Activated T-helper 17 cell treated with anti-CD3 and anti-CD28 coated beads, Interleukin-2, amount 50 U/mL, for 72 hours (primary cell): Measurements from ENCODE around the gene HTT. TPM values are rescaled to one million over a fixed set of nuclear protein-coding genes. Genes with fewer than 3 reads are reported as not detected.

Experiments used
- ATAC-seq: fragments of 150-1000 bp; cut with Tn5 transposase; replicated peaks from 2 replicates; pipeline ENCODE4 v1.10.0; 2021; ENCODE audit warnings: mild to moderate bottlenecking, moderate library complexity
- H3K27ac Mint-ChIP-seq: one replicate; pipeline ENCODE4 v1.8.0; 2022; ENCODE audit warnings: mixed read lengths
- H3K27me3 Mint-ChIP-seq: one replicate; pipeline ENCODE4 v1.8.0; 2022; ENCODE audit warnings: mixed read lengths
- H3K36me3 Mint-ChIP-seq: one replicate; pipeline ENCODE4 v1.8.0; 2022; ENCODE audit warnings: low read depth, mild to moderate bottlenecking, mixed read lengths
- H3K4me1 Mint-ChIP-seq: one replicate; pipeline ENCODE4 v1.8.0; 2022; ENCODE audit warnings: mixed read lengths
- H3K4me3 Mint-ChIP-seq: one replicate; pipeline ENCODE4 v1.8.0; 2022; ENCODE audit warnings: mild to moderate bottlenecking, mixed read lengths
- H3K9me3 Mint-ChIP-seq: one replicate; pipeline ENCODE4 v1.8.0; 2022; ENCODE audit warnings: mixed read lengths
- total RNA-seq, 2 donors: library from RNA; stranded (reverse); gene quantifications; one replicate each; pipeline ENCODE4 v1.2.3, GENCODE V29; 2022

Gene HTT
- total RNA-seq, 2 donors from 2014 or later, result 58.2 to 63.4 TPM

DNA sequence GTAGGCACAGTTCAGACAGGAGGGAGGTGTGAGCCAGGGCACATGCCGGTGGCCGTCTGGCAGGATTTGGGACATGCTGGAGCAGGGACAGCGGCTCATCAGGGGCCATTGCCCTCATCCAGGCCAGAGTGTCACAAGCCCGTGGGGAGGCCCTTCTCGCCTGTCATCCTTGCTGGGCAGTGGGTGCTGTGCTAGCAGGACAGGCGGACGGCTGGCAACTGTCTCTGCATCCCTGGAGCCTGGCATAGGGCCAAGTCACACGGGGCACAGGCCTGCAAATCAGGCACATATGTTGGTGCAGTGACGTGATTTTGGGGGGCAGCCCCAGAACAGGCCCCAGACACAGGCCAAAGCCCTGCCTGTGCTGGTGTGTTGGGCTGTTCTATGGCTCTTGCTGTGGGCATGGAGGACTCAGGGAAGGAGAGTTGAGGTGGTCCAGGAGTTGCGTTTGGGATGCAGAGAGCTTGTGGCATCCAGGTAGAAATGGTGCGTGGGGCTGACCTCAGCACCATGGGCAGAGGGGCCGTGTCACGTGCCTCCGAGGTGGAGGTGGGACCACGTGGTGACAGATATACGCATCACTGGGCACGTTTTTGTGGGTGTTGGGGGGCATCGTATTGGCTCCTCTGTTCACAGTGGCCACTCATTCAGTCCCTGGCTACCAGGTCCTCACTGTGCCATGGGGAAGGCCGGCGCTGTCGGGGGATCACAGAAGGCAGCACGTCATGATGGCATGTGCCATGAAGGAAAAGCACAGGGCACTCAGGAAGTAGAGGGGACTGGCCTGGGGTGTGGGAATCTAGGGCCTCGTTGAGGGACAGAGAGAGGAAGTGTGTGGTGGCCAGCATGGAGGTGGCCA is 159.9 kb downstream of the HTT start:
- Mint-ChIP-seq H3K36me3 (peaks cover 72% of the 10 kb centered on the region), H3K4me3 (no peak overlapping the region), H3K27me3 (no peaks in the 10 kb centered on the region), H3K27ac (peak overlapping the region; percentile 58), H3K4me1 (peaks cover under 1% of the 10 kb centered on the region), H3K9me3 (no peaks in the 10 kb centered on the region)
- no peak for ATAC-seq

DNA sequence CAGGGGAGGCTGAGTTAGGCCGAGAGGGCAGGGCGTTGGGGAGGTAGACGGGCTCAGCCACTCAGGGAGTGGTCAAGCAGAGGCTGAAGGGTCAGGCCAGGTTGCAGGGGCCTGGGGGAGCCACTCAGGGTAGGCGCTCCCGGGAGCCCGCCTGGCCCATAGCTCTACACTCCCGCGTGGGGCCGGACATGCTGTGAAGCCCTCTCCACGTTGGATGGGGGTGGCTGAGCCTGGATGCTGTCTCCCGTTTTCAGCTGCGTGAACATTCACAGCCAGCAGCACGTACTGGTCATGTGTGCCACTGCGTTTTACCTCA is 160.5 kb downstream of the HTT start:
- ATAC-seq, result no peak
- Mint-ChIP-seq H3K36me3 (peaks cover 66% of the 10 kb centered on the region), H3K27ac (no peak overlapping the region), H3K27me3 (no peaks in the 10 kb centered on the region), H3K9me3 (no peaks in the 10 kb centered on the region), H3K4me3 (no peak overlapping the region), H3K4me1 (no peaks in the 10 kb centered on the region)

DNA sequence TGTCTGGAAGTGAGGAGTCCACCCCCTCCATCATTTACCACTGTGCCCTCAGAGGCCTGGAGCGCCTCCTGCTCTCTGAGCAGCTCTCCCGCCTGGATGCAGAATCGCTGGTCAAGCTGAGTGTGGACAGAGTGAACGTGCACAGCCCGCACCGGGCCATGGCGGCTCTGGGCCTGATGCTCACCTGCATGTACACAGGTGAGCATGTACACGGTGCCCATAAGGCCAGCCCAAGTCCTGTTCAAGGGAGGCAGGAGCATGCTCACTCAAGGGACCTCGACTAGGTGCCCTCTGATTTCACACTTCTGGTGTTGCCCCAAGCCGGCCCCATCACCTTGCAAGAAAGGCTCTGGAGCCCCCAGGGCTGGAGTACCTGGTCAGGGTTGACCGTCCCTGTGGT is 161.1 kb downstream of the HTT start:
- H3K9me3 Mint-ChIP-seq, result no peaks in the 10 kb centered on the region
- no peak overlapping the region for H3K27ac Mint-ChIP-seq
- H3K27me3 Mint-ChIP-seq, result no peaks in the 10 kb centered on the region

DNA sequence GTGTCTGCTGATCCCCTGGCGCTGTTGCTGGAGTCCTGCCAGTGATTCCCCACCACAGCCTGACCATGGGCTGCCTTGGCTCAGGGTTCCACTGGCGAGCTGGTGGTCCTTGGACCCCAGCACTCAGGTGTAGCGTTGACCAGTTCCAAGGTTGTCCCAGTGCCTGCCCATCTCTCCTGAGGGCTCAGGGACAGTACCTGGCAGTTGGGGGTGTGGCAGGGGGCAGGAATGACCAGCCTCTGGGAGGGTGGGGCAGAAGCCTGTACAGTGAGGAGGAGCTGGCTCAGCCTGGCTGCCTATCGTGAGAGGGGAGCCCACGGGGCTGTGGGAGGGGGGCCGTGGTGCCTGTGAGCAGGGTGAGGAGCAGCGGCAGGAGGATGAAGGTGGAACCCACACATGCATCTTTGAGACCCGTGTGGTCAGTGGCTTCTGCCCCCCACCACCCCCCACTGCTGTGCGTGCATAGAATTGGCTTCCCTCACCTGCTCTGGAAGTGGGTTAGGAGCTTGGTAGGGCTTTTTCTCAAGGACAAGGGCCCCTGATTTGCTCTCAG is 161.9 kb downstream of the HTT start:
- no peaks in the 10 kb centered on the region for H3K4me1 Mint-ChIP-seq
- no peak overlapping the region for H3K4me3 Mint-ChIP-seq
- ATAC-seq, result no peak
- peaks cover 60% of the 10 kb centered on the region for H3K36me3 Mint-ChIP-seq
- no peaks in the 10 kb centered on the region for H3K9me3 Mint-ChIP-seq
- H3K27ac Mint-ChIP-seq, result no peak overlapping the region
- H3K27me3 Mint-ChIP-seq, result no peaks in the 10 kb centered on the region

More for the DNA sequence above, 161.1 kb downstream of the HTT start:
- peaks cover 63% of the 10 kb centered on the region for H3K36me3 Mint-ChIP-seq
- H3K4me1 Mint-ChIP-seq, result no peaks in the 10 kb centered on the region
- no peak for ATAC-seq
- H3K4me3 Mint-ChIP-seq, result no peak overlapping the region

DNA sequence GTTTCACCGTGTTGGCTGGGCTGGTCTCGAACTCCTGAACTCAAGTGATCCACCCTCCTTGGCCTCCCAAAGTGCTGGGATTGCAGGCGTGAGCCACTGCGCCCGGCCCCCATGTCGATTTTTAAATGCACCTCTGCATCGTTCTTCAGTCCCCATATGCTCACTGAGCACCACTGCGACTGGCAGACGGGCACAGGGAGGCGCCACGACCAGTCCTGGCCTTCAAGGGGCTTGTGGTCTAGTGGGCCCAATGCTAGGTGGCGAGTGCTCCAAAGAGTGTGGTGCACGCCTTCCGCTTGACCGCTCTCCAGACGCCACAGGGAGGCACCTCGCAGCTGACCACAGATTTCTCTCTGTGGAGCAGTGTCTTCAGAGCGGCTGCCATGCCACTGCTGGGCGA is 162.8 kb downstream of the HTT start:
- Mint-ChIP-seq H3K27ac (no peak overlapping the region), H3K36me3 (peaks cover 52% of the 10 kb centered on the region), H3K27me3 (no peaks in the 10 kb centered on the region), H3K4me1 (no peaks in the 10 kb centered on the region), H3K9me3 (no peaks in the 10 kb centered on the region), H3K4me3 (no peak overlapping the region)
- ATAC-seq, result no peak

DNA sequence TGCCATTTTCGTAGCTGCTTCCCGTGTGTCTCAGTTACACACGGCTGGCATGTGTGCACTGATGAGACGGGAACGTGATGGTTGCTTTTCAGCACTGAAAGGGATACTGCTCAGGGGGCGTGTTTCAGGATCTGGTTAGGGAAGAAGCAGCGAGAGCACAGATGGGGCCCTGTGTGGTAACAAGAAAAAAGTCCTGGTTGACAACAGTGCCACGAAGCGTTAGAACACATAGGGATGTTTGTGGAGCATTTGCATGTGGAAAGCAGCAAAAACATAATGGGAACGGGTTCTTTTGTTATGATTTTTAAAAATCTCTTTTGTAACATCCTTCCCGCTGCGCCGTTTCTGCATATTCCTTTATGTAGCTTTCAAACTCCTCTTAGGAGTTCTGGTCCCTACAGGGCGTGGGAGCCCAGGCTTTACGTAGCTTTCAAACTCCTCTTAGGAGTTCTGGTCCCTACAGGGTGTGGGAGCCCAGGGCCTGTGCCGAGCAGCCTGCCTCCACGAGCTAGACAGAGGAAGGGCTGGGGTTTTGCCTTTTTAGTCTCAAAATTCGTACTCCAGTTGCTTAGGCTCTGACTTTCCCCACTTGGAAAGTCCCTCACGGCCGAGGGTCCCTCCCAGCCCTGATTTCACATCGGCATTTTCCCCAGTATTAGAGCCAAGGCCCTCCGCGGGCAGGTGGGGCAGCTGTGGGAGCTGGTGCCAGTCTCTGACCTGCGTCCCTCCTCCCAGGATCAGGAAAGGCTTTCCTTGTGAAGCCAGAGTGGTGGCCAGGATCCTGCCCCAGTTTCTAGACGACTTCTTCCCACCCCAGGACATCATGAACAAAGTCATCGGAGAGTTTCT is 163.5 kb downstream of the HTT start:
- no peak overlapping the region for H3K4me3 Mint-ChIP-seq

DNA sequence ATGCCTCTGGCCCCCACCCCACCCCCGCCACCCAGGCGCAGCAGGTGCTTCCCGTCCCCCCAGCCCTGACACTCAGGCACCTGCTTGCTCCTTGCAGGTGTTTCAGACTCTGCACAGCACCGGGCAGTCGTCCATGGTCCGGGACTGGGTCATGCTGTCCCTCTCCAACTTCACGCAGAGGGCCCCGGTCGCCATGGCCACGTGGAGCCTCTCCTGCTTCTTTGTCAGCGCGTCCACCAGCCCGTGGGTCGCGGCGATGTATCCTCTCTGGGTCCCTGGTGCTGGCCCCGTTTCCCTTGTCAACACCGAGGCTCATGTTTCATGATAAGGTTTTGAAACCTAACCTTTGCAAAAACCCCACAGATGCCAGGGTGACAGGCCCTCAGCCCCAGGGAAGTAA is 164.2 kb downstream of the HTT start:
- peaks cover 7% of the 10 kb centered on the region for H3K4me1 Mint-ChIP-seq
- H3K9me3 Mint-ChIP-seq, result no peaks in the 10 kb centered on the region
- H3K27ac Mint-ChIP-seq, result no peak overlapping the region
- no peak overlapping the region for H3K4me3 Mint-ChIP-seq
- H3K36me3 Mint-ChIP-seq, result peaks cover 45% of the 10 kb centered on the region
- ATAC-seq, result no peak
- no peaks in the 10 kb centered on the region for H3K27me3 Mint-ChIP-seq

More for the DNA sequence above, 163.5 kb downstream of the HTT start:
- Mint-ChIP-seq H3K9me3 (no peaks in the 10 kb centered on the region), H3K27me3 (no peaks in the 10 kb centered on the region), H3K4me1 (peaks cover 4% of the 10 kb centered on the region), H3K27ac (no peak overlapping the region), H3K36me3 (peaks cover 48% of the 10 kb centered on the region)
- no peak for ATAC-seq

DNA sequence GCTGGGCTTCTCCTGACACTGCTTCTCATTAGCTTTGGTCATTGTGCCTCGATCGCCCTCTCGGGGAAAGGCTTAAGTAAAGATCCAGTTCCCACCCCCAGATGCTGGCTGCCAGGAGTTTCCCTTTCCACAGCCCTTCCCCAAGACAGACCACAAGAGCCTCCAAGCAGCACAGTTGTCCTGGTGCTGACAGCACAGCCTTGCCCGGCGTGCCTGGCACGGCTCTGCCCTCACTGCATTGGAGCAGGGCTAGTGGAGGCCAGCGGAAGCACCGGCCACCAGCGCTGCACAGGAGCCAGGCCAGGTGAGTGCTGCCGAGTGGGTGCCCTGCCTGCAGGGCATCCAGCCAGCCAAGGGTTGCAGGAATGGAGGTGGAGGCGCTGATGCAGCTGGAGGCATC is 164.8 kb downstream of the HTT start:
- Mint-ChIP-seq H3K4me3 (no peak overlapping the region), H3K27ac (no peak overlapping the region), H3K36me3 (peaks cover 40% of the 10 kb centered on the region), H3K27me3 (no peaks in the 10 kb centered on the region), H3K9me3 (no peaks in the 10 kb centered on the region), H3K4me1 (peaks cover 7% of the 10 kb centered on the region)
- ATAC-seq, result no peak

DNA sequence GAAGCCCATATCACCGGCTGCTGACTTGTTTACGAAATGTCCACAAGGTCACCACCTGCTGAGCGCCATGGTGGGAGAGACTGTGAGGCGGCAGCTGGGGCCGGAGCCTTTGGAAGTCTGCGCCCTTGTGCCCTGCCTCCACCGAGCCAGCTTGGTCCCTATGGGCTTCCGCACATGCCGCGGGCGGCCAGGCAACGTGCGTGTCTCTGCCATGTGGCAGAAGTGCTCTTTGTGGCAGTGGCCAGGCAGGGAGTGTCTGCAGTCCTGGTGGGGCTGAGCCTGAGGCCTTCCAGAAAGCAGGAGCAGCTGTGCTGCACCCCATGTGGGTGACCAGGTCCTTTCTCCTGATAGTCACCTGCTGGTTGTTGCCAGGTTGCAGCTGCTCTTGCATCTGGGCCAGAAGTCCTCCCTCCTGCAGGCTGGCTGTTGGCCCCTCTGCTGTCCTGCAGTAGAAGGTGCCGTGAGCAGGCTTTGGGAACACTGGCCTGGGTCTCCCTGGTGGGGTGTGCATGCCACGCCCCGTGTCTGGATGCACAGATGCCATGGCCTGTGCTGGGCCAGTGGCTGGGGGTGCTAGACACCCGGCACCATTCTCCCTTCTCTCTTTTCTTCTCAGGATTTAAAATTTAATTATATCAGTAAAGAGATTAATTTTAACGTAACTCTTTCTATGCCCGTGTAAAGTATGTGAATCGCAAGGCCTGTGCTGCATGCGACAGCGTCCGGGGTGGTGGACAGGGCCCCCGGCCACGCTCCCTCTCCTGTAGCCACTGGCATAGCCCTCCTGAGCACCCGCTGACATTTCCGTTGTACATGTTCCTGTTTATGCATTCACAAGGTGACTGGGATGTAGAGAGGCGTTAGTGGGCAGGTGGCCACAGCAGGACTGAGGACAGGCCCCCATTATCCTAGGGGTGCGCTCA is 165.8 kb downstream of the HTT start:
- H3K27ac Mint-ChIP-seq, result no peak overlapping the region
- peaks cover 35% of the 10 kb centered on the region for H3K36me3 Mint-ChIP-seq
- ATAC-seq, result no peak
- no peaks in the 10 kb centered on the region for H3K9me3 Mint-ChIP-seq
- H3K27me3 Mint-ChIP-seq, result no peaks in the 10 kb centered on the region
- no peak overlapping the region for H3K4me3 Mint-ChIP-seq
- peaks cover 7% of the 10 kb centered on the region for H3K4me1 Mint-ChIP-seq

DNA sequence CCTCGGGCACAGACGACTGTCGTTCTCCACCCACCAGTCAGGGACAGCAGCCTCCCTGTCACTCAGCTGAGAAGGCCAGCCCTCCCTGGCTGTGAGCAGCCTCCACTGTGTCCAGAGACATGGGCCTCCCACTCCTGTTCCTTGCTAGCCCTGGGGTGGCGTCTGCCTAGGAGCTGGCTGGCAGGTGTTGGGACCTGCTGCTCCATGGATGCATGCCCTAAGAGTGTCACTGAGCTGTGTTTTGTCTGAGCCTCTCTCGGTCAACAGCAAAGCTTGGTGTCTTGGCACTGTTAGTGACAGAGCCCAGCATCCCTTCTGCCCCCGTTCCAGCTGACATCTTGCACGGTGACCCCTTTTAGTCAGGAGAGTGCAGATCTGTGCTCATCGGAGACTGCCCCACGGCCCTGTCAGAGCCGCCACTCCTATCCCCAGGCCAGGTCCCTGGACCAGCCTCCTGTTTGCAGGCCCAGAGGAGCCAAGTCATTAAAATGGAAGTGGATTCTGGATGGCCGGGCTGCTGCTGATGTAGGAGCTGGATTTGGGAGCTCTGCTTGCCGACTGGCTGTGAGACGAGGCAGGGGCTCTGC is 166.5 kb downstream of the HTT start:
- H3K4me3 Mint-ChIP-seq, result no peak overlapping the region
- H3K27me3 Mint-ChIP-seq, result no peaks in the 10 kb centered on the region
- no peak overlapping the region for H3K27ac Mint-ChIP-seq
- H3K9me3 Mint-ChIP-seq, result no peaks in the 10 kb centered on the region
- H3K4me1 Mint-ChIP-seq, result peaks cover 7% of the 10 kb centered on the region
- no peak for ATAC-seq
- H3K36me3 Mint-ChIP-seq, result peaks cover 30% of the 10 kb centered on the region

DNA sequence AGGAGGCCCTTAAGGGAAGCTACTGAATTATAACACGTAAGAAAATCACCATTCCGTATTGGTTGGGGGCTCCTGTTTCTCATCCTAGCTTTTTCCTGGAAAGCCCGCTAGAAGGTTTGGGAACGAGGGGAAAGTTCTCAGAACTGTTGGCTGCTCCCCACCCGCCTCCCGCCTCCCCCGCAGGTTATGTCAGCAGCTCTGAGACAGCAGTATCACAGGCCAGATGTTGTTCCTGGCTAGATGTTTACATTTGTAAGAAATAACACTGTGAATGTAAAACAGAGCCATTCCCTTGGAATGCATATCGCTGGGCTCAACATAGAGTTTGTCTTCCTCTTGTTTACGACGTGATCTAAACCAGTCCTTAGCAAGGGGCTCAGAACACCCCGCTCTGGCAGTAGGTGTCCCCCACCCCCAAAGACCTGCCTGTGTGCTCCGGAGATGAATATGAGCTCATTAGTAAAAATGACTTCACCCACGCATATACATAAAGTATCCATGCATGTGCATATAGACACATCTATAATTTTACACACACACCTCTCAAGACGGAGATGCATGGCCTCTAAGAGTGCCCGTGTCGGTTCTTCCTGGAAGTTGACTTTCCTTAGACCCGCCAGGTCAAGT is 167.5 kb downstream of the HTT start:
- Mint-ChIP-seq H3K36me3 (peaks cover 29% of the 10 kb centered on the region), H3K4me3 (no peak overlapping the region), H3K9me3 (no peaks in the 10 kb centered on the region), H3K4me1 (peaks cover 7% of the 10 kb centered on the region), H3K27ac (peak overlapping the region; percentile 77), H3K27me3 (no peaks in the 10 kb centered on the region)
- ATAC-seq, result no peak

DNA sequence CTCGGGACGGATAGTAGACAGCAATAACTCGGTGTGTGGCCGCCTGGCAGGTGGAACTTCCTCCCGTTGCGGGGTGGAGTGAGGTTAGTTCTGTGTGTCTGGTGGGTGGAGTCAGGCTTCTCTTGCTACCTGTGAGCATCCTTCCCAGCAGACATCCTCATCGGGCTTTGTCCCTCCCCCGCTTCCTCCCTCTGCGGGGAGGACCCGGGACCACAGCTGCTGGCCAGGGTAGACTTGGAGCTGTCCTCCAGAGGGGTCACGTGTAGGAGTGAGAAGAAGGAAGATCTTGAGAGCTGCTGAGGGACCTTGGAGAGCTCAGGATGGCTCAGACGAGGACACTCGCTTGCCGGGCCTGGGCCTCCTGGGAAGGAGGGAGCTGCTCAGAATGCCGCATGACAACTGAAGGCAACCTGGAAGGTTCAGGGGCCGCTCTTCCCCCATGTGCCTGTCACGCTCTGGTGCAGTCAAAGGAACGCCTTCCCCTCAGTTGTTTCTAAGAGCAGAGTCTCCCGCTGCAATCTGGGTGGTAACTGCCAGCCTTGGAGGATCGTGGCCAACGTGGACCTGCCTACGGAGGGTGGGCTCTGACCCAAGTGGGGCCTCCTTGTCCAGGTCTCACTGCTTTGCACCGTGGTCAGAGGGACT is 168.8 kb downstream of the HTT start:
- Mint-ChIP-seq H3K36me3 (peaks cover 17% of the 10 kb centered on the region), H3K4me1 (peaks cover 7% of the 10 kb centered on the region), H3K27ac (peak overlapping the region; percentile 77), H3K27me3 (no peaks in the 10 kb centered on the region), H3K9me3 (no peaks in the 10 kb centered on the region), H3K4me3 (no peak overlapping the region)
- no peak for ATAC-seq

DNA sequence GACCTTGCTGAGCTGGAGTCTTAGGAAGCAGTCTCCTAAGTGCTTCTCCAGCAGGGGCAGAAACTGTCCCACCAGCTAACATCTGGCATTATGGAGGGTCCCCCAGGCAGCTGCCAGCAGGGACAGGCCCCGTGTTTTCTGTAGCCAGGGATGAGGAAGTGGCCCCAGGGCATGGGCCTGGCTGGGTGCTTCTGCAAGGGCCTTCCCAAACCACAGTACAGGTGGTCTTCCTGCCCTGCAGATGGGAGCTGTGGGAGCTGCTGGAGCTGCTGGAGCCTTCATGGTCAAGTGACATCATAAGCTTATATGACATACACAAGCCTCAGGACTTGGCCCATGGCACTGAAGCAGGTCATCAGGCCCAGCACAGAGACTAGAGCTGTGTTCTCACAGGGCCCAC is 169.5 kb downstream of the HTT start:
- no peak overlapping the region for H3K27ac Mint-ChIP-seq

More for the DNA sequence above, 169.5 kb downstream of the HTT start:
- Mint-ChIP-seq H3K27me3 (no peaks in the 10 kb centered on the region), H3K36me3 (peaks cover 9% of the 10 kb centered on the region), H3K9me3 (no peaks in the 10 kb centered on the region), H3K4me3 (no peak overlapping the region), H3K4me1 (peaks cover 7% of the 10 kb centered on the region)
- ATAC-seq, result no peak
